Stomach (tissue), 4 donors: ENCODE results near the gene R3HDM2.

ENCODE experiments used
- POLR2A ChIP-seq, 4 donors: fragments of 450-650 bp; IDR thresholded peaks; one replicate each; pipeline ENCODE4 v1.6.1; 2016; ENCODE audit warnings: antibody characterized with exemption in 4 of 4, control low read depth in 2 of 4, mild to moderate bottlenecking in 1 of 4, moderate library complexity in 1 of 4
- TF ChIP-seq, protein P1 (sequence below), 7 experiments: fragments of 450-650 bp in 4 of 7; fragments of 200-600 bp in 3 of 7; sonication (generic) in 3 of 7; IDR thresholded peaks; one replicate each; pipeline ENCODE4 v1.5.1; 2016 to 2019; ENCODE audit warnings: antibody characterized with exemption in 7 of 7, control low read depth in 2 of 7, mild to moderate bottlenecking in 1 of 7

DNA sequence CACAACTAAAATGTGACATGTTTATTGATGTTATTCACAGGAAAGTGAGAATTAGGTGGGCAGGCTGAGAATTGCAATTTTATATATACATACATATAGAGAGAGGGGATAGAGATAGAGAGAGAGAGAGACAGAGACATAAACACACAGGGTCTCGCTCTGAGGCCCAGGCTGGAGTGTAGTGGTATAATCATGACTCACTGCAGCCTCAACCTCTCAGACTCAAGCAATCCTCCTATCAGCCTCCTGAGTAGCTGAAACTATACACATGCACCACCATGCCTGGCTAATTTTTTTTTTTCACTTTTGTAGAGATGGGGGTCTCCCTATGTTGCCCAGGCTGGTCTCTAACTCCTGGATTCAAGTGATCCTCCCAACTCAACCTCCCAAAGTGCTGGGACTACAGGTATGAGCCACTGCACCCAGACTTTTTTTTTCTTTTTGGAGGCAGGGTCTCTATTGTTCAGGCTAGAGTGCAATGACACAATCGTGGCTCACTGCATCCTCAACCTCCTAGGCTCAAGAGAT is 49.1 kb downstream of the R3HDM2 start:
- TF ChIP-seq, protein P1, sequence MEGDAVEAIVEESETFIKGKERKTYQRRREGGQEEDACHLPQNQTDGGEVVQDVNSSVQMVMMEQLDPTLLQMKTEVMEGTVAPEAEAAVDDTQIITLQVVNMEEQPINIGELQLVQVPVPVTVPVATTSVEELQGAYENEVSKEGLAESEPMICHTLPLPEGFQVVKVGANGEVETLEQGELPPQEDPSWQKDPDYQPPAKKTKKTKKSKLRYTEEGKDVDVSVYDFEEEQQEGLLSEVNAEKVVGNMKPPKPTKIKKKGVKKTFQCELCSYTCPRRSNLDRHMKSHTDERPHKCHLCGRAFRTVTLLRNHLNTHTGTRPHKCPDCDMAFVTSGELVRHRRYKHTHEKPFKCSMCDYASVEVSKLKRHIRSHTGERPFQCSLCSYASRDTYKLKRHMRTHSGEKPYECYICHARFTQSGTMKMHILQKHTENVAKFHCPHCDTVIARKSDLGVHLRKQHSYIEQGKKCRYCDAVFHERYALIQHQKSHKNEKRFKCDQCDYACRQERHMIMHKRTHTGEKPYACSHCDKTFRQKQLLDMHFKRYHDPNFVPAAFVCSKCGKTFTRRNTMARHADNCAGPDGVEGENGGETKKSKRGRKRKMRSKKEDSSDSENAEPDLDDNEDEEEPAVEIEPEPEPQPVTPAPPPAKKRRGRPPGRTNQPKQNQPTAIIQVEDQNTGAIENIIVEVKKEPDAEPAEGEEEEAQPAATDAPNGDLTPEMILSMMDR (IDR thresholded peaks at IDR 0.05) = no peak
- no peak for TF ChIP-seq POLR2A (IDR thresholded peaks at IDR 0.05)
